Inflammatory macrophage treated with lipopolysaccharide for 1 hour (primary cell): ENCODE data around the gene HPS1.

Experiments used
- DNase-seq, 2 donors: peaks; one replicate each; pipeline ENCODE4 v3.0.0-alpha.2; 2020 to 2022

HPS1 gene

DNA sequence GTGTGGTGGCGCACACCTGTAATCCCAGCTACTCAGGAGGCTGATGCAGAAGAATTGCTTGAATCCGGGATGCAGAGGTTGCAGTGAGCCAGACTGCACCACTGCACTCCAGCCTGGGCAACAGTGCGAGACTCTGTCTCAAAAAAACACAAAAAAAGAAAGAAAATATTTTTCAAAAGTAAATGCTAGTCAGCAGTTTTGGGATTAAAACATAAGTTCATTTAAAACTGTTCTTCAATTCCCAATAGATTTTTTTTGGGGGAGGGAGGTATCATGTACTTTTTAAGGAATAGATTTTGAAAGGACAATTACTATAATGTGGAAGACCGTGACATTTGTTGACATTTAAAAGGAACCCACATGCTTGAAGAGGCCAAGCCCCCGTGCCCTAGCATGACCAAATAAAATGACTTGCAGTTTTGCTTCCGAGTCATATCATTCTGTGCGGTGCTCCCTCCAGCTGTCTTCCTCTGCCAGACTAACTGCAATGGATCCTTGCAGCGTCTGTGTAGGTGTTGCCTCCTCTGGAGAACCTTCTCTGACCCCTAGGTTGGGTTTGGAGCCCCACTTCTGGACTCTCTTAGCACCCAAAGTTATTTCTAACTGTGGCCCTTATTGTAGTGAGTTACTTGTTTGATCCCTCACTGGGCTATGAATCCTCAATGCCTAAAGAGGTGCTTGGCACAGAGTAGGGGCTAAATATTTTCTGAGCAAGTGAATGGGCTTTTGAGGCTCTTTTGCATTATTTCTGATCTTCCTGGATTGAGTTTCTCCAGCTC, 17.4 kb upstream of the HPS1 start:
- DNase-seq = peak in 1 of 2 donors; percentile 12

DNA sequence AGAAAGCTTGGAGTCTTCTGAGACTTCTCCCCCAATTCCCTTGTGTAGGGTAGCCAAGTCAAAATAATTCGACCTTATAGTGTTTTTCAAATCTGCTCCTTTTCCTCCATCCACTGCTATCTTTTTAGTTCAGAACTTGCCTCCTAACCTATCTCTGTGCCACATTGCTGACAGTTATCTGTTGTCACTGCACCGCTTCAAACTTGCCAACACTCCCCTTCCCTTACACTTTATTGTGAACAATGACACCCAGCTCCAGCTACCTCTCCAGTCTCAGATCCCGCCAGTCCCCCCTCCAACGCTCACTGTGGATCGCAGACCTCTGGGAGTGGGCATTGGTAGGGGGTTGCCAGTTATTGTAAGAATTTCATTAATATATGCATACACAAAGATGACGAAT, 16.3 kb upstream of the HPS1 start:
- no peak for DNase-seq

DNA sequence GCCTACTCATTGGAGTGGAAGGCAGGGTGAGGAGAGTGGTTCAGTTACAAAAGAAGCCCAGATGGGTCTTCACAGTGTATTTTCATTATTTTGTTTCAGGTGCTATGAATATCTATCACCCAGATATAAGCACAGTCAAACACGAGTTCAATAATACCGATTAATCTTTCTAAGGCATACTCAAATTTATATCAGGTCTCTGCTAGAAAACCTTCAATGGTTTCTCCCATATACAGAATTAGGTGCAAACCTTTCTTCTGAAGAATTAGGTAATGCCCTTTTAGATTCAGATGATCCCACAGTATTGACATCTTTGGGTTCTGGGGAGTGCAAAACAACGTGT, 14.7 kb upstream of the HPS1 start:
- DNase-seq = no peak

DNA sequence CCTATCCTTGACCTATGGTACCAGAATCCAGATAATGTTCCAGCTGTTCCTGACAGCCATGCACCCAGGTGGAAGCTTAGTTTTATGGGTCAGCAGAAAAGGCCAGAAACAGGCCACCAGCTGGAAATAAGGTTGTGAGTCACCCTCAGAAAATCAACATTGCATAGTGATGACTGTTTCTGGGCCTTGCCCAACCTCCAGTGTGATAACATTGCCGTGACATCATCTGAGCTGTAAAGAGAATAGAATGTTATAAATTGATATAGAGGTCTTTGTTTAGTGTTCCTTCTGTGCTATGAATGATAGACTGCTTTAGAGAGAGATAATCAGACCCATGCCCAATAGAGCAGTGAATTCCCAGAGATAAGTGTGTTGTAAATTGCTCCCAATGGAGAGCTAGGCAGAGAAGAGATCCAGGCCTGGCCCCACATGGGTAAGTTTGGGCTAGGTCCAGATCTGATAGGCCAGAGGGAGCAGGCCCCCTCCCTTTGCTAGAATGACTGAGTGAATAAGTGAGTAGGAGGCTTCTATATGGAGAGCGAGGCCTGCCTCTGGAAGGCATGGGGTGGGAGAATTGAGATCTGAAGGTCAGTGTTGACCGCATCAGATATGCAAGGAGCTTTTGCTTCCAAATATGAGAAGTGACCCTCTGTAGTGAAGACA, 14.2 kb upstream of the HPS1 start:
- peak; percentile 80 to 83 for DNase-seq

DNA sequence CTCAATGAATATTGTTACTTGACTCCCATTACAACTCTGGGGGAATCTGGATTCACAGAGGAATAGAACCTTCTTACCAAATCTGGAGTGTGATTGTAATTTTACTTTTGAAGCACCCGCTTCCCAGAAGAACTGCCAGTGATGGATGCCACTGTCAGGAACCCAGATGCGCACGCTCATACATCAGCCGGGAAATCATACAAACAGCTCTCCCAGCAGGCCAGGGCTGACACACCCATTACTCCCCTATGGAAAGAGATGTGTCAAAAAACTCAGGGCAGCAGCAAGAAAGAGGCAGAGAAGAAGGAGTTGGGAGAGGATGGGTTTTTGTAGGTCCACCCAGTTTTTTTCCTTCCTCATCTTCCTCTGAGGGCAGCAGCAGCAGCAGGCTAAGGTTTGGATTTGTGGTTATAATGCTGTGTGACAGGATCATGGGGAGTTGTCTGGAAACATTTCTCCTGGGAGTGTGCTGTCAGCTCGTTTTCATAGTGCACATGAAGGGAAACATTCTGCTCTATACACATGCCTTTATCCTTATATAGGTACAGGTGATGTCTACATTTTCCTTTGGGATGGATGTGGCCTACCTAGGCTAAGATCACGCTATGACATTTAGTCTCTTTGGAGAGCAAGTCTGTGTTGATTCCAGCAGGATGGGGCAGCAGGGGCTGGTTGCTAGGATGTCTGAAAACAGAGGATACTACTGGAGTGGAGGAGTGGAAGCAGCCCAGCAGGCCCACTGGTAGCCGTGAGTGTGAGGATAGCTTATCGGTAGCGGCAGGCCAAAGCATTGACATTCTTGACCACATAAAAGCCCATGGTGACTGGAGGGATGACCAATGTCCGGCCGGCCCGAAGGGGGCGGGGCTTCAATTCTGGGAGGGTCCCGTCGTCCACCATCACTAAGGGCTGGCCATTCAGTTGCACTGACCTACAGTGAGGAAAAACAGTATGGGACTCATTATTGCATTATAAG, 12.4 kb upstream of the HPS1 start:
- no peak for DNase-seq

DNA sequence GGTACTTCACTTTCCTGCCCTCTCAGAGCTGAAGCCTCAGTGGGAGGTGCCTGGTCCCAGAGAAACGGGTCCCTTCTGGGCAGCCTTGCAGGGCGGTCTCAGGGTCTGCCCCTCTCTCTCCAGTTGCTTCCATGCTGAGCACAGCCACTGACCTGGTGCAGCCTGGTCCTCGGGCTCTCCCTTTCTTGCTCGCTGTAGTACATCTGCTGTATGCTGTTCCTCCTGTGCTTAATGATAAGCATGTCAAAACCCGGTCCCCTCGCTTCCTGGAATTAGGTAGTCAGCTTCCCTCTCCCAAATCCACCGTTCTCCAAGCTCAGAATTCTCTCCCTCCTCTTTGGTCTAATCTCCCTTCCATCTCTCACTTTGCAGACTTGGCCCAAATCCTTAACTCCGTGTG, 11.0 kb upstream of the HPS1 start:
- no peak for DNase-seq

DNA sequence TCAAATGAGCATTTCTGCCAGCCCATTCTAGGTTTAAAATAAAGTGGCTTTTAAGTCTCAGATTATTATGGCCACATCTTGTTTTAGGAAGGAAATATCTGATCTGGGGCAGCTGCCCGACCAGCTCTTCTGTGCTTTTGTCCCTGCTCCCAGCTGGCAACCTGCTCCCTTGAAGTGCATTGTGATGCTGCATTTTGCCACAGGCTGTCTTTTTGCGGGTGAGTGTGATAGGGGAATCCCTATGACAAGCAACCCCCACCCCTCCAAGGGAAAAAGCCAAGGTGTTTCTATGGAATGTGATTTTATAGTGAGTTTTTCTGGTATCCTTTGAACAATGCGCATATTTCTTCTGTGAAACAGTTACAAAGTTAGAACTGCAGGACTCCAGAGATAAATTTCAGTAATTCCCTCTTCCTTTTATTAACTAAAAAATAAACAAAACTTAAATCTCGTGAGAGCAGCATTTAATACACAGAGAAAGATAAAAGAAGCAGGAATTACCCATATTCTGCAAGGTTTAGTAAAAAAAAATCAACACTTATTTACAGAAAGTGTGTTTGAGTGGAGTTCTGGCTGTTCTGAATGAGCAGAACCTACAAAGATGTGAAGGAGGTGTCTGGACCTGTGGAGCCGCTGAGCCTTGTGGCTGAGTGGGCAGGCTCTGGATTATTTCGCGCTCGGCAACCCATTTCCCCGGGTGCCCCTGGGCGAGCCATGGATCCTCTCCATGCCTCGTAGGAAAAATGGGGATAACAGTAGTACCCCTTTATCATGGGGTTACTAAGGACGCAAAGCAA, 10.1 kb upstream of the HPS1 start:
- no peak for DNase-seq

DNA sequence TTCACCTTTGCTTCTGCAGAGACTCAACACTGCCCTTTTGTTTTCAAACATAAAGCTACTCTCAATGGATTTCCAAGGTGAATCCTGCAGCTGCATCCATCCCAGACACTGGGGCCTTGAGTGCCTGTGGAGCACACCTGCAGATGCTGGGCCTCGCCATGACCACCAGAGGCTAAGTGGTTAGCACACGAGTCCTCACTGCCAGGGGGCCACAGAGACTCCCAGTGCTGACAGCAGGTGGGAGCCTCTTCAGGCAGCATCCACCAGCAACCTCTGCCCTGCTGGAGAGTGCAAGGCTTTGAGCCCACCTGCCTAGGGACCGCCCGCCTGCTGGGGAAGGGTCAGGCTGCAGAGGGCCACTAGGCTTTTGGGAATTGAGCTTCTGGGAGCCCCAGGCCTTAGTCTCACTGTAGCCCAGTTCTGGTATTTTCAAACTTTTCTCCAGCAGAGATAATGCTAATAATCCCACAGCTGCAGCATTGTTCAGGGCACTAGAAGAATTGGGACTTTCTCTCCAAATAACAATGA, 9.4 kb upstream of the HPS1 start:
- DNase-seq = no peak

DNA sequence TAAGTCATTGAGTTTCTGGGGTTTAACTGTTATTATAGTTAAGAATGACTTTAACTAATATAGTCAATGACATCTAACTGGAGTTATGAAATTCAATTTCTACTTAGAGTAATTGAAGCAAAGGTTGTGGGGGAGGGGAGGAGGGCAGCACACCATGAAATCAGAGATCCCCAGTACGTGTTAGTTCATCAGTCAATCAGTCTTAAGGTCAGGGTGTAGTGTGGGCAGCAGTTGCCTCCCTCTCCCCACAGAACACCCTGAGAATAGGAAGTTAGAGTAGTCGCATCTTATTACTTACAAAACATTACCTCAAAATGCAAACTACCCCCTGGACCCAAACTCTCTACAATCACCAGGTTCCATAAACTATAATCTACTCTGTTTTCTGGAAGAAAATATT, 7.0 kb upstream of the HPS1 start:
- DNase-seq = peak in 1 of 2 donors; percentile 35

DNA sequence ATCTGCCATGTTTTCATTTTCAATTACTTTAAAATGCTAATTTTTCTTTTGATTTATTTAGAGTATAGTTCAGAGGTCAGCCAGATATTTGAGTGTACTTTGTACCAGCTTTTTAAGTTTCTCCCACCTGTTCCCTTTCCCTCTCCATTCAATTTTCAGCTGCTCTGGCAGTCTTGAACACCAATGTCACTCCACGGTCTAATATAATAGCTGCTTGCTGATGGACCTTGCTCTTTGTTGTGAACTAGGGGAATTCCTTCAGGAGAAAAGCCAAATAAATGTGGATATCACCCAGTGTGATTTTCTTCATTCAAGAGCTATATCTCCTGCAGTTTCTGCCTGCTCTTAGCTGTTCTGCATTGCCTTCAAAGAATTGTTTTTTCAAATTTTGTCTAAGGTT, 3.9 kb upstream of the HPS1 start:
- DNase-seq = no peak

DNA sequence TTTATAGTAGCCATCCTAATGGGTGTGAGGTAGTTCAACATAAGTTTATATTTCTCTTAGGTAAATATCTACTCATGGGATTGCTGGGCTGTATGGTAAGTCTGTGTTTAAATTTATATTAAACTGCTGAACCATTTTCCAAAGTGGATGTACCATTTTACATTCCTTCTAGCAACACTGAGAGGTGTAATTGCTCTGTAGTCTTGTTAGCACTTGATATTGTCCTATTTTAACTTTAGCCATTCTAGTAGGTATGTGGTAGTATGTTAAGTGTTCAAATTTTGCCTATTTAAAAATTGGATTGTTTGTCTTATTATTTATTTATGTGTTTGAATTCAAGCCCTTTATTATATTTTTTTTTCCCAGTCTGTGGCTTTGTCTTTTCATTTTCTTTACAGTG, 2.6 kb upstream of the HPS1 start:
- DNase-seq = no peak

DNA sequence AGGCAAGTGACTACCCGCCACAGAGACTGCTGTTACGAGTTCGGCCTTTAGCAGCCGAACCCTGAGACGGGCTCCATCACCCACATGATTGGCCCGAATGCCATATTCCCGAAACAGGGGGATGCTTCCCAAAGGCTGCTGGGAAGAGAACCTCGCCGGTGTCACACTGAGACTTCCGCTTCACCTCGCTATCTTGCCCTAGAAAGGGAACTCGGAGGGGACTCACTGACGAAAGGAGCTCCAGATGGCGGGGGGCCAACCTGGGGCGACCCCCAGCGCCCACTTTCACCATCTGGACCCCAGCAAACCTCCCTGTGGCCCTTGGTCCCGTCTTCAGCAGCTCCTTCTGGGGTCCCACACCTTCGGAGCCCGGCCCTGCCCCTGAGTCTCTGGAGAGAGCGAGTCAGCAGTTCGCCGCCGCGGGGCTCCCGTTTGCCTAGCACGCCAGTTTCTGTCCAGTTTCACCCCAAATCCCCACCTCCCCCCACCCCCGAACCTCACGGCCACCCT, 529 bp downstream of the HPS1 start:
- peak; percentile 27 to 40 for DNase-seq

DNA sequence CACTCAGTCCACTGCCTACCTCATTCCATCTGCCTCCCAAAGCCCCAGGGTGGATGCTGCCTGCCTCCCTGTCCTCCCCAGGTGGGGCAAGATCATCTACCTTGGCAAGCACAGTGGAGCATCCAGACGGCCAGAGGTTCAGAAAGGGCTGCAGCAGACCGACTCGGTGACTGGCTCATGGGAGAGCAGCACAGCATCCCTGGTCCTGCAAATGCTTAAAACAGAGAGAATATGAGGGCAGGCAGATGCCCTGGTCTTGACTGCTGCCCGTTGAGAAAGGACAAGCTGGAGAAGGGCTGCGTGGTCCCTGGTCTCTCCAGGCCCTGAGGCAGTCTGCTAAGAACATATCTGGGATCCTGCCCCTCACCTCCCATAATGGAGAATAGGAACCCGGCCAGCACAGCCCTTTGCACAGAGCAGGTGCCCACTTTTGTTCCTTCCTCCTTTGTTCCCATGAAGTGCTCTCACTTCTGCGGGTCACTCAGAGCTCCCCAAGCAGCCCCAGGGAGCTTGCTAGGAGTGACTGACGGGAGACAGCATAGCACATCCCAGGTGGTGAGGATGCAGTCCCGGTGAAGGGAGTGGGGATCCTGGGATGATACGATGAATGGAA, 1.4 kb downstream of the HPS1 start:
- DNase-seq = no peak

DNA sequence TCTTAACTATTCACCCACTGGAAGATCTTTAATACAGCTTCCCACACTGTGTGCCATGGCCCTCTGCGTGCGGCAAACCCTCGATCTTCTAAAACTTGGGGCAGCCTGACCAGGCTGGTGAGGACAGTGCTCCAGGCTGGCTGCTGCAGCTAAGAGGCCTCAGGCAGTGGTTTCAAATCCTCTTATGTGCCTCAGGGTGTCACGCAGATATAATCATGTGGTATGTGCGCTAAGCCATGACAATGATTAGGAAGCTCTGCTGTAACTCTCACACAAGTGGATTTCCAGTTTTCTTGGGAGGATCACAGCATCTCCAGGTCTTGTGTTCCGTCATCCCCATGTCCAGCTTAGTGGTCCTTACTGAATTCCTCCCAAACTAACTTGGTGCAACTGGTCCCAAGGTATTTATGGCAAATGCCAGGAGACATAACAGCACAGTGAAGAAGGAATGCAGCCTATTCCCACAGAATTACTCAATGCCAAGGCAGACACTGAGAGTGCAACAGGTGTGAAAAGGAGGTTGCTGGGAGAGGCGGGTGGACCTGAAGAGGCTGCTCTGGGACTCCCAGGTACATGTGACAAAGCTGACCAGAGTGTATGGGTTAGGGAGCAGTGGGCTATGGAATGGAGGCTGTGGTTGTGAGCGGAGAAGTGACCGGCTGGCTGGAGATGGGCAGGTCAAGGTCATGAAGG, 2.3 kb downstream of the HPS1 start:
- DNase-seq = peak; percentile 29 to 73

DNA sequence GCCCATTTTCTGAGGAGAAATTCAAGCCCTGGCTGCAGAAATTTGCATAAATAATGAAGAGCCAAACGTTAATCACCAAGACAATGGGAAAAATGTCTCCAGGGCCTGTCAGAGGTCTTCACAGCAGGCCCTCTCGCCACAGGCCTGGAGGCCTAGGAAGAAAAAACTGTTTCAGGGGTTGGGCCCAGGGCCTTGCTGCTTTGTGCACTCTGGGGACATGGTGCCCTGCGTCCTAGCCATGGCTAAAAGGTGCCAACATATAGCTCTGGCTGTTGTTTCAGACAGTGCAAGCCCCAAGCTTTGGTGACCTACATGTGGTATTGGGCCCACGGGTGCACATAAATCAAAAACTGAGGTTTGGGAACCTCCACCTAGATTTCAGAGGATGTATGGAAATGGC, 8.0 kb downstream of the HPS1 start:
- no peak for DNase-seq

DNA sequence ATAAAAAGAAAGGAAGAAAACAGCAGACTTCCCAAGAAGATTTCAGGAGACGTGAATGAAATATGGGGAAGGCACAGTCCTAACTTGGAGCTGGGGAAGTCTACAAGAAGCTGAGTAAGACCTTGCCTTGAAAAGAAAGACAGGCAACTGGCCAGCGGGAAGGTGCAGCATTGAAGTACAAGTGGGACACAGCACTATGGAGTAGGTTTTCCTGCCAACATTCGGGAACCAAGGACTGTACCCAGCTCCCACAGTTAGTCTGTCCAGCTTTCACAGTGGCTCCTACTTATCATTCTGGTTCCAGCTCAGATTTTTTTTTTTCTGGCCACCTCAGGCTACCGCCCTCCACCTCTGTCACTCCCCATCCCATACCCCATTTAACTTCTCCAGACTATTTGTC, 10.0 kb downstream of the HPS1 start:
- DNase-seq = no peak

DNA sequence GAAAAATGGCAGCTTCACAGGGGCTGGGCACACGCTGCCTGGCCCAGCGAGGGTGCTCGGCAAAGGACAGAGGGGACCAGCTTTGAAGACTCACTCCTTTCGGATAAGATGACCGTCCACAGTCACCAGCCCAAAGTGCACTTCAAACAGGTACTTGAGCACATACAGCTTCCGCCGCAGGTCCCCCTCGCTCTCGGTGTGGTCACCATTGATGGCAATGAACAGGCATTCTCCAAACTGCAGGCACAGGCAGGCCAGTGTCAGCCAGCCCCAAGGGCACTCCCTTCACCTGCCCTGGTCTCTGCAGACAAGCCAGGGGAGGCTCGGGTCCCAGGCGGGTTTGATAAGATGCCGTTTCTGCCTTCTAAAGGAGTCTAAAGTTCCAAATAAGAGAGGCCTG, 11.6 kb downstream of the HPS1 start:
- no peak for DNase-seq

DNA sequence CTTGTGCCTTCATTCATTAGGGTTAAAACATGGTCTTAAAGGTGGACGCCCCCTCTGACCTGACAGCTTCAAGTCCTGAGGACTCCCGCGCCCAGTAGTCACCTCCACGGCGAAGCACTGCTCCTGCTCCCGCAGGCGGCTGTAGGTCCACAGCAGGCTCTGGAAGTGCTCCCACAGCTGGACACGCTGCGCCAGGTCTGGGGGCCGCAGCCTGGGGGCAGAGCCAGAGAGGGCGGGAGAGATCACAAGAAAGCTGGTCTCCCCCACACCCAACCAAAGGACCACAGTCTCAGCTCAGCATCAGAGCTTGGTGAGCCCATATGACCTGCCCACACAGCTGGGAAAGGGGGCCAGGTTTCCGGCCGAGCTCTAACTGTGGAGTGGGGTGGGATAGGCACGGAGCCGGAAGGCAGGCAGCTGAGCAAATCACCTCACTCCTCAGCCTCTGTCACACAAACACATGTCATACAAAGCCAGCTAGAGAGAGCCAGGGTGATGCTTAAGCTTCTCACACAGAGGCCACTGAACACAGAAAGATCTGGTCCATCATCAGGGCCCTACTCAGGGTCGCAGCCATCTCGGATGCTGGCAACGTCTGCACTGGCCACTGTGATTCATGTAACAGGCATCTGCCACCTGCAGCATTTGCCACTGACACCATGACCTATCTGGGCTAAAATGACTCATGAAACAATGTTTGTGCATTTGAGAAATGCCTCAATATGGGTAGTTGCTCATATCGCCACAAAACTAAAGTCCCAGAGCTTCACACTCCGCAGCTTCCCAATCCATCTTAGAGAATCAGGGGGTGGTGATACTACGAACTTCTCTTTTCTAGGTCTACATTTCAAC, 12.6 kb downstream of the HPS1 start:
- DNase-seq = no peak

DNA sequence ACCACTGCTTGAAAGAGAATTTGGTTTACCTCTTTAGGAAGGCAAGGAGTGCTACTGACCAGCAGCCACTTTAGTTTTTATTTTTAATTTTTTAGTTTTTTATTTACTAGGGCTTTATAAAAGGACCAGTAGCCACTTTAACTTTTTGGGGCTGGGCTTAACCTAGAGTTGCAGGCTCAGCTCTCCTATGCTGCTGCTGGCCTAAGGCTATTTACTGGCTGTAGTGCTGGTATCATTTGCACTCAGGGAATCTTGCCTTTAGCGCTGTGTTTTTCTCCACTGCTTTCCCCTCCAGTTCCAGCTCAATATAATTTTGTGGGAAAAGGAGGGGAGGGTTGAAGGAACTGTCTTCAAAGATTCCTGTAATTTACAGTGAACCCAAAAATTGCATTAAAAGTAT, 13.4 kb downstream of the HPS1 start:
- no peak for DNase-seq

DNA sequence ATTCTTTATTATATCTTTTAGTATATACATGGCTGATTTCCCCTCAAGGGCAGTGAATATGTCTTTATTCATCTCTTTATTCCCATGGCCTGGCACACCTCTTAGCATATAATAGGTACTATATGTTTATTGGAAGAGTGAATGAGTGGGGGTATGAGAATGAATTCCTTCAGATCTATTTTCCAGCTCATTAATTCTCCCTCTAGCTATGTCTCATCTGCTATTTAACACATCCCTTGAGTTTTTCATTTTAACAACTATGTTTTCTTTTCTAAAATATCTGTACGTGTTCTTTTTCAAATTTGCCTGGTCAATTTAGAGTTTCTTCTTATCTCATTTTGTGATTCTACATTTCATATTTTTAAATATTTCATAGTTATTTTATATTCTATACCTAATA, 14.4 kb downstream of the HPS1 start:
- no peak for DNase-seq
